Muscle of arm (tissue), 12 donors: ENCODE measurements around the gene FOXD2. TPM values are rescaled to one million over a fixed set of nuclear protein-coding genes. Genes with fewer than 3 reads are reported as not detected.

Source experiments
- DNase-seq: peaks from one replicate; pipeline ENCODE4 v3.0.0-alpha.2; 2013
- polyA plus RNA-seq, 12 donors: library from polyadenylated mRNA; unstranded; fragments of 120-200 nt; gene quantifications; one replicate each; pipeline ENCODE4 v1.2.1, GENCODE V29; 2013; ENCODE audit not compliant: insufficient read length in 12 of 12

The FOXD2 gene
- polyA plus RNA-seq, 12 donors, result 0.11 to 4.3 (median 0.23) TPM; not detected in 1

DNA sequence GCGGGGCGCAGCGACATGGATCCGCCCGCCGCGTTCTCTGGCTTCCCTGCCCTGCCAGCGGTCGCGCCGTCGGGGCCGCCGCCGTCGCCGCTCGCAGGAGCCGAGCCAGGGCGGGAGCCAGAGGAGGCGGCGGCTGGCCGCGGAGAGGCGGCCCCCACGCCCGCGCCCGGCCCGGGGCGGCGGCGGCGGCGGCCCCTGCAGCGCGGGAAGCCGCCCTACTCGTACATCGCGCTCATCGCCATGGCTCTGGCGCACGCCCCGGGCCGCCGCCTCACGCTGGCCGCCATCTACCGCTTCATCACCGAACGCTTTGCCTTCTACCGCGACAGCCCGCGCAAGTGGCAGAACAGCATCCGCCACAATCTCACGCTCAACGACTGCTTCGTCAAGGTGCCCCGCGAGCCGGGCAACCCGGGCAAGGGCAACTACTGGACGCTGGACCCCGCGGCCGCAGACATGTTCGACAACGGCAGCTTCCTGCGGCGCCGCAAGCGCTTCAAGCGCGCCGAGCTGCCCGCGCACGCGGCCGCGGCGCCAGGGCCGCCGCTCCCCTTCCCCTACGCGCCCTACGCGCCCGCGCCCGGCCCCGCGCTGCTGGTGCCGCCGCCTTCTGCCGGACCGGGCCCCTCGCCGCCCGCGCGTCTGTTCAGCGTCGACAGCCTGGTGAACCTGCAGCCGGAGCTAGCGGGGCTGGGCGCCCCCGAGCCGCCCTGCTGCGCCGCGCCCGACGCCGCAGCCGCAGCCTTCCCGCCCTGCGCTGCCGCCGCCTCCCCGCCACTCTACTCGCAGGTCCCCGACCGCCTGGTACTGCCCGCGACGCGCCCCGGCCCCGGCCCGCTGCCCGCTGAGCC, 21.3 kb upstream of the FOXD2 start:
- no peak for DNase-seq

DNA sequence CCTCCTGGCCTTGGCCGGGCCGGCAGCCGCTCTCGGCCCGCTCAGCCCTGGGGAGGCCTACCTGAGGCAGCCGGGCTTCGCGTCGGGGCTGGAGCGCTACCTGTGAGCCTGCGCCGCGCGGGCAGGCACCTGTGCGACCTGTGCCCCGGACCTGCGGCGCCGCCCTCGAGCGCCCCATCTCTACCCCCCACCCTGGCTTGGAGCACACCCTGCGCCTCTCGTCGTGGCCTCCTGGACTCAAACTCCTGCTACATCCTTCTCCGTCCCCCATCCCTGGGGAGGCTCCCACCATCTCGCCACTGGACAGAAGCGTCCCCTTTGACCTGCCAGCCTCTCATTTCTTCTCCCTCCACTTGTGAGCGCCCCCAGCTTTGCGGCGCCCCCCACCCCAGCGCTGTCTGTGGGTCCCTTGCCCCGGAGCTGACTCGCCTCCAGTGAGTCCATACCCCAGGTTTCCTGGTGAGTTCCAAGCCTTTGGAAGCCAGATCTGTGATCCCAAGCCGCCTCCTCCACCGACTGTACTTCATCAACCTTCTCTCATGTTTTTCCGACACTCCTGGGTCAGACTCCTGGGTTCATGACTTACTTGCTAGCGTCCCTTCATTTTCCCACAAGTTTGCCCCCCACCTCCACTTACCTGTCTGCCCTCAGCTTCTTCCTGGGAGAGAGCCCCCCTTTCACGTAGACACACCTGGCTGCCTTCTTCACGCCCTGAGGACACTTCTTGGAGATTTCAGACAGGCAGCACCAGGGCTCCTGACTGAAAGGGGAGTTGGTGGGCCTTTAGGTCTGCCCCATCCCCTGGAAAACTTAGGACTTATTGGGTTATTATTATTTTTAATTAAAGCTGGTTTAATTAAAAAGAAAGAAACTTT, 20.4 kb upstream of the FOXD2 start:
- DNase-seq, result no peak

- no peak for DNase-seq
Measured at GRCh38 chr1:47418122-47418521, 19.7 kb upstream of the FOXD2 start.

DNA sequence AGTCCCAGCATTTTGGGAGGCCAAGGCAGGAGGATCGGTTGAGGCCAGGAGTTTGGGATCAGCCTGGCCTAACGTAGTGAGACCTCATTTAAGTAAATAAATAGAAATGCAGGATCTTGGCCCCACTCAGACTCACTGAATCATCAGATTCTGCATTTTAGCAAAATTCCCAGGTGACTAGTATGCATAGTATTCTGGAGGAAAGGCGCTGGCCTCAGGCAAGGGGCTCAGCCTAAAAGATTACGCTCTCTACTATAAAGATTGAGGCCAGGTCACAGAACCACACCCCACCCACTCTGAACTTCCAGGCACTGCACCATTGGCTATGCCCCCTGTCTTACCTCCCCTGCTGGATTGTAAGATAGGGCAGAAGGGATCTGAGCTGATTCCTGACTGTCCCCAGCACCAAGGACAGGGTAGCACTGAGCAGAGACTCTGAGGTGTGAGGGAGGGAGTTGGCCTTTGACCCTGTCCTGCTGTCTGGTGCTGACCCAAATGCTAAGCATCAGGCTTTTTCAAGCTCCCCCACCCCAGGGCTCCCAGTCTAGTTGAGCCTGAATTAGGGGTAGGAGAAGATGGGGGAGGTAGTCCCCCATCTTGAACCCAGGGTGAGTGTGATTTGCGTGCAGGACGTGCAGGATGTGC, 19.0 kb upstream of the FOXD2 start:
- DNase-seq, result no peak

DNA sequence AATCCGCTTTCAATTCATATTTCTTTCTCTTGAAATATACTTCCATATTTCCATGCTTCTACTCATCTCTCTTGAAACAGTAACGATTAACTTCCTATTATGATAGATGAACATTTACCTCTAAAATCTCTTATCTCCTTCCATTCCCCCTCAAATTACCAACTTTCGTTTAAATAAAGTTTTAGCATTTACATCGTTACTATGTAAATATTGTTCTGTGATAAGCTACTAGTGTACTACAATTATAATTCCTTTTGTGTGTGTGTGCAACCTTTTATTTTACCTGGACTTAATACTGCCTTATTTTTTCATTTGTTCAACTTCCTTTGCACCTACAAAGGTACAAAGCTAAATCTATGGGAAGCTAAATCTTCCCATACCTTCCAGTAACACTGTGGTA, 17.3 kb upstream of the FOXD2 start:
- no peak for DNase-seq

DNA sequence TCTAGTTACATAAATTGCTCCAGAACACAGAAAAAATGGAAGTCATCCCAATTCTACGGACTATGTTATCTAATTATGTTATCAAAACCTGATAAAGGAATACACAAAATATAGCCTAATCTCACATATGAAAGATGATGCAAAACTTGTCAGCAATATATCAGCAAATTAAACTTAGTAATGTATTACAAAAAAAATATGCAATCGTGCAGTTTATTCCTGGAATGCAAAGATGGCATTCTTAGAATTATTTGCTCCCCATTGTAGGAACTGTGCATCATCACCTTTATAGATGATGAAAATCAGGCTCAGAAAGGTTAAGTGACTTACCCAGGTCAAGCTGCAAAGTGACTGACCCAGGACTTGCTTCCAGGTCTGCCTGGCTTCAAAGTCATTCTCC, 14.0 kb upstream of the FOXD2 start:
- no peak for DNase-seq

GRCh38 chr1:47424336-47424982, 13.4 kb upstream of the FOXD2 start:
- DNase-seq, result no peak

DNA sequence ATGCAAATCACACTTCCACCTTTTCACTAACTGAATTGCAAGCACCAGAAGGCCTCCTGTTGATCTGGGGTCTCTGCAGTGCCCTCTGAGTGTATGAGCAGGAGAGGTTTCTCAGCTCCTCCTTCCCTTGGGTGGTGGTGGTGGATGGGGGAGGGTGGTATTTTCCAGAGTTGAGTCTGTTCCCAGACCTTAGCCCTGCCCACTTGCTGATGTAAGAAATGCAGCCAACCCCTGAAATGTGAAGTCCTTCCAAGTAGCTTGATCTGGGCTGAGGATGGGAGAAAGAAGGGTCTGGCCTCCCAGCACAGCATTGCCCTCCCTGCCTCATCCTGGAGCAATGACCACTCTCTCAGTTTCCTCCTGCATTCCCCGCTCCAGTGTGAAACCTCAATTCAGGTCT, 6.3 kb upstream of the FOXD2 start:
- no peak for DNase-seq

GRCh38 chr1:47432071-47433036, 5.5 kb upstream of the FOXD2 start:
- DNase-seq, result peak; percentile 86

DNA sequence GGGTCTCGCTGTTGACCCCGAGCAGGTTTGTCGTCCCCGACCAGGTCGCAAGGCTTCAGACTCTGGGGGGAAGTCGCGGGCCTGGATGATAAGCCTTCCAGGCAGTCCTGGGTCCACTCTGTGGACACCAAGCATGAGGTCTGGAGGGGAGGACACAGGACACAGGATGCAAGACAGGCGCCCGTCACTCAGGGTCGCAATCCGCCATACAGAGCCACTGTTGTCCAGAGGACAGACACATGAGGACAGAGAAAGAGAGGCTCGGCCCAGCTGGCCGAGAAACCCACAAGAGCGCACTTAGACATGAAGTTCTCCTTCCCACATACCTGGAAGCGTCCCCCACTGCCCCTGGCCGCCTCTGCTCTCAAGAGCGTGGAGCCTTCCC, 4.8 kb upstream of the FOXD2 start:
- DNase-seq, result no peak

DNA sequence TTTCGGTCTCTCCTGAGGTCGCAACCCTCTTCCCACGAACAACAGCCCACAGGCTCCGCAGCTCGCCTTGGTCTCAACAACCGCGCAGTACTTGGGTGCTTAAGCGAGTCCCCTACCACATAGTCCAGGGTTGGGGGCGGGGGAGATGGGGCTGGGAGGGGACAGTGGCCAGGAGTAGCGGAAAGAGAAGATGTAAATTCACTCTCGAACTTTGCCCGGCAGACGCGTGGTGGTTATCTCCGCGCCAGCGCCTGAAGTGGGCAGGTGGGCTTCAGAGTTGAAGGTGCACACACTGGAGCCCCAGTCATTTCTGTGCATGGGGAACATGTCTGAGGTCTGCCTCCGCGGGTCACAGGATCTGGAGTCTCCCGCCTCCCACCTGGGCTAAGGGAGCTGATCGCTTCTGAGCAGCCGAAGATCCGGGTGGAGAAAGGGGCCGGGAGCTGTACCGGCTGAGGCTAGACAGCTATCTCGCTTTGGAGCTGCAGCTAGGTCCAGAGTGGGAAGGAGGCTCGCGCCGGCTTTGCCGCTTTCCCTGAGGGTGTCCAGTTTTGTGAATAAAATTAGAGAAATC, 4.3 kb upstream of the FOXD2 start:
- DNase-seq, result no peak

- DNase-seq, result peak; percentile 57
Measured at GRCh38 chr1:47434051-47434842, 3.6 kb upstream of the FOXD2 start.

- no peak for DNase-seq
Measured at GRCh38 chr1:47435506-47436303, 2.1 kb upstream of the FOXD2 start.

DNA sequence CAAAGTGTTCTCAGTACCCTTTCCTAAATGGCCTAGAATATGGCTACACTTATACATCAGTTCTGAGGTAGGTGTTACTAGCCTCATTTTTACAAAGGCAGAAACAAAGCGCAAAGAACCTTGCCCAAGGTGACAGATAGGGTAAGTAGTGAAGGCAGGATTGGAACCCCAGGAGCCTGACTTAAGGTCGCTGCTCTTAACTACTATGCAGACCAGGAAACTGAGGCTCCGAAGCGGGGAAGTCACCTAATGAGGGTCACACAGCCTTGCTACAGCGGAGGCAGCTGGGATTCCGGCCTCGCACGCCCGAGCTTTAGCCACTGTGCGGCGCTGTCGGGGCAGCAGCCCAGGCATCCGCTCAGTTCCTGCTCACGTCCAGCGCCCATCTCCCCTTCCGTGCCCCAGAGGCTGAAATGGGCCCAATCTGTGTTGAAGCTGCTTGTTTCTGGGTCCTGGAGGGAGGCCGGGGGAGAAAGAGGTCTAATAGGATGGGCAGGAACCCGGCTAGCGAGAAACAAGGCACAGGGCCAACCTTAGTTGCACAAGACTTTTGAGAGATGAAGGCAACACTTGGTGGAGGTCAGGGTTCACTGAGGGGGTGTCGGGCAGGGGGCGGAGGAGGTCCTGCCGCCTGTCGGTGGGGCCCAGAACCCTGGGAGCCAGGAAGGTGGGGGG, 1.4 kb upstream of the FOXD2 start:
- DNase-seq, result peak; percentile 74

- no peak for DNase-seq
Measured at GRCh38 chr1:47436979-47437446, 831 bp upstream of the FOXD2 start.

DNA sequence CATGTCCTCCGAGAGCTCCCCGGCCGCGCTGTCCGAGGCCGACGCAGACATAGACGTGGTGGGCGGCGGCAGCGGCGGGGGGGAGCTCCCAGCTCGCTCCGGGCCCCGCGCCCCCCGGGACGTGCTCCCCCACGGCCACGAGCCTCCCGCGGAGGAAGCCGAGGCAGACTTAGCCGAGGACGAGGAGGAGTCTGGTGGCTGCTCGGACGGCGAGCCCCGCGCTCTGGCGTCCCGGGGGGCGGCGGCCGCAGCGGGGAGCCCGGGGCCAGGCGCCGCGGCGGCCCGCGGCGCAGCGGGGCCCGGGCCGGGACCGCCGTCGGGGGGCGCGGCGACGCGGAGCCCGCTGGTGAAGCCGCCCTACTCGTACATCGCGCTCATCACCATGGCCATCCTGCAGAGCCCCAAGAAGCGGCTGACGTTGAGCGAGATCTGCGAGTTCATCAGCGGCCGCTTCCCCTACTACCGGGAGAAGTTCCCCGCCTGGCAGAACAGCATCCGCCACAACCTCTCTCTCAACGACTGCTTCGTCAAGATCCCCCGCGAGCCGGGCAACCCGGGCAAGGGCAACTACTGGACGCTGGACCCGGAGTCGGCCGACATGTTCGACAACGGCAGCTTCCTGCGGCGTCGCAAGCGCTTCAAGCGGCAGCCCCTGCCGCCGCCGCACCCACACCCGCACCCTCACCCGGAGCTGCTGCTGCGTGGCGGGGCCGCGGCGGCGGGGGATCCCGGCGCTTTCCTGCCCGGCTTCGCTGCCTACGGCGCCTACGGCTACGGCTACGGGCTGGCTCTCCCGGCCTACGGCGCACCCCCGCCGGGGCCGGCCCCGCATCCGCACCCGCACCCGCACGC, 547 bp downstream of the FOXD2 start:
- DNase-seq, result no peak
